Coronary artery (tissue), 2 donors: ENCODE data around the gene EML4.

Source experiments
- DNase-seq: peaks from one replicate; pipeline ENCODE4 v3.0.0-alpha.2; 2017; ENCODE audit warnings: low spot score
- H3K27ac ChIP-seq, 2 donors: fragments of 200-600 bp; sonication (generic); one replicate each; pipeline ENCODE4 v1.5.1; 2016 to 2019
- H3K4me3 ChIP-seq: fragments of 200-600 bp; sonication (generic); 2 replicates; pipeline ENCODE4 v1.5.1; 2016; ENCODE audit warnings: mild to moderate bottlenecking, moderate library complexity
- CTCF ChIP-seq: fragments of 200-600 bp; sonication (generic); IDR thresholded peaks from one replicate; pipeline ENCODE4 v1.5.1; 2019; ENCODE audit warnings: antibody characterized with exemption

EML4 gene

DNA sequence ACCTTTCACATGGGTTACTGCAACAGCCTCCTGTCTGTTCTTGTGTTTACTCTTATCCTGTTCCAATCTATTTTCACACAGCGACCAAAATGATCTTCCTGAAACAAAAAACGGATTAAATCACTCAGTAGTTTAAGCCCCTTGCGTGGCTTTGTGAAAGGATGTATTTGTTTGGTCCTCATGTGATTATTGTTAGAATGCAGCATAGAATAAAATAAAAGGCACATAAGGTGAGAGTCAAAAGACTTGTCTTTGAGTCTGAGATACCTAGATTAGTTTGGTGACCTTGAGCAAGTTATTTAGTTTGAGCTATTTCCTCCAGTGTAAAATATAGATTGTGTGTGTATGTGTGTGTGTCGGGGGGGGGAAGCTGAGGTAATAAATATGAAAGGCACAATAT lies 72.4 kb downstream of the EML4 start:
- DNase-seq, result no peak
- TF ChIP-seq CTCF, result no peak
- H3K4me3 ChIP-seq, result no peak overlapping the region
- no peak overlapping the region for H3K27ac ChIP-seq

- H3K27ac ChIP-seq, result no peak overlapping the region
Measured at GRCh38 chr2:42243297-42243696, 74.1 kb downstream of the EML4 start.

GRCh38 chr2:42244520-42244919 lies 75.4 kb downstream of the EML4 start:
- Histone ChIP-seq H3K27ac (no peak overlapping the region), H3K4me3 (no peak overlapping the region)
- TF ChIP-seq CTCF, result no peak
- no peak for DNase-seq

More at GRCh38 chr2:42243297-42243696, 74.1 kb downstream of the EML4 start:
- no peak for TF ChIP-seq CTCF
- no peak overlapping the region for H3K4me3 ChIP-seq
- no peak for DNase-seq

DNA sequence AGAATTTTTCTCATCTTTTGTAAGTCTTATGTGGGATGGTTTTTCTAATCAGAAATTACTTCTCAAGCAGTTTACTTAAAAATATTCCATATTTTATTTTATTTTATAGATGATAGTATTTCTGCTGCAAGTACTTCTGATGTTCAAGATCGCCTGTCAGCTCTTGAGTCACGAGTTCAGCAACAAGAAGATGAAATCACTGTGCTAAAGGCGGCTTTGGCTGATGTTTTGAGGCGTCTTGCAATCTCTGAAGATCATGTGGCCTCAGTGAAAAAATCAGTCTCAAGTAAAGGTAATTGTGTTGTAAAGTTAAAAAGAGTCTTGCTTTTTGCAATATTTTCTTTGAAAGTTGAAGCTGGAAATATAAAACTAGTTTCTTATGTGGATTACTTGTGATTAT lies 76.2 kb downstream of the EML4 start:
- no peak for DNase-seq
- no peak for TF ChIP-seq CTCF
- H3K4me3 ChIP-seq, result no peak overlapping the region
- H3K27ac ChIP-seq, result no peak overlapping the region

DNA sequence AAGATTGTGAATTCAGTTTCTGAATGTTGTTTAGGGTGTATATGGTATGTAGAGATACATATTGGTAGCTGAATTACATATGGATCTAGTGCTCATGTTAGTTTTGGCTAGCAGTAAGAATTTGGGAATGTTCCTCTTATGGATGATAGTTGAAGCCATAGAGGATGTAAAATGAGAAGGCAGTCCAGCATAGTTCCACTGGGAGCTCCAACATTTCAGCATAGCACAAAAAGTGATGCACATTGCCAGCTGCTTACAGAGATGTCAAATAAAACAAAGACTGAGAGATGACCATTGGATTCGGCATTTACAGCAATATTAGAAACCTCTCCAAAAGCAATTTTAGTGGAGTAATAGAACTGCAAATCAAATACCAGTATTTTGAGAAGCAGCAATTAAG lies 77.4 kb downstream of the EML4 start:
- no peak for DNase-seq
- no peak for TF ChIP-seq CTCF
- no peak overlapping the region for H3K4me3 ChIP-seq
- H3K27ac ChIP-seq, result no peak overlapping the region

- TF ChIP-seq CTCF, result no peak
- no peak for DNase-seq
- Histone ChIP-seq H3K4me3 (no peak overlapping the region), H3K27ac (no peak overlapping the region)
Measured at GRCh38 chr2:42248846-42249245, 79.7 kb downstream of the EML4 start.

GRCh38 chr2:42249284-42249683 lies 80.1 kb downstream of the EML4 start:
- TF ChIP-seq CTCF, result no peak
- Histone ChIP-seq H3K27ac (no peak overlapping the region), H3K4me3 (no peak overlapping the region)
- DNase-seq, result no peak
